PC-9 (cell line): Measurements from ENCODE around the gene IDH1. TPM values are rescaled to one million over a fixed set of nuclear protein-coding genes. Genes with fewer than 3 reads are reported as not detected.

Experiments
- BruUV-seq: library from RNA; stranded (reverse); fragments of 400-500 nt; replicated peaks from 2 replicates; lab custom pipeline; 2021; lab: Mats Ljungman, UMichigan
- CTCF ChIA-PET: fragments of 300-600 bp; sonication (Branson Sonifier 250); formaldehyde crosslinking; loops from one replicate; lab custom pipeline; 2022; ENCODE audit warnings: antibody characterized with exemption; lab: Charles Lee
- POLR2A ChIA-PET: fragments of 300-600 bp; sonication (Branson Sonifier 250); formaldehyde crosslinking; loops from one replicate; lab custom pipeline; 2022; ENCODE audit warnings: antibody characterized with exemption; ENCODE audit not compliant: unreplicated experiment; lab: Charles Lee
- DNase-seq, 2 experiments: peaks; one replicate each; pipeline versions ENCODE4 v3.0.0 to v3.0.0-alpha.2; 2015 to 2022; ENCODE audit warnings: mixed read lengths in 1 of 2
- H2AFZ ChIP-seq: fragments of 200-600 bp; sonication (generic); 2 replicates; pipeline ENCODE4 v1.8.1; 2017; ENCODE audit warnings: antibody characterized with exemption
- H3F3A ChIP-seq: fragments of 200-600 bp; sonication (generic); 2 replicates; pipeline ENCODE4 v1.8.1; 2017; ENCODE audit warnings: antibody characterized with exemption, mild to moderate bottlenecking, low read depth; ENCODE audit not compliant: insufficient read depth
- H3K27ac ChIP-seq: fragments of 200-600 bp; sonication (generic); 2 replicates; pipeline ENCODE4 v1.6.1; 2016; ENCODE audit warnings: mixed run types
- H3K27me3 ChIP-seq: fragments of 200-600 bp; sonication (generic); 2 replicates; pipeline ENCODE4 v1.6.1; 2016; ENCODE audit warnings: low read depth, mixed run types; ENCODE audit not compliant: insufficient read depth
- H3K36me3 ChIP-seq: fragments of 200-600 bp; sonication (generic); 2 replicates; pipeline ENCODE4 v1.6.1; 2016; ENCODE audit warnings: low read depth, mixed run types
- H3K4me1 ChIP-seq: fragments of 200-600 bp; sonication (generic); replicated peaks from 2 replicates; pipeline ENCODE4 v1.6.1; 2016; ENCODE audit warnings: mixed run types; ENCODE audit not compliant: insufficient read depth
- H3K4me2 ChIP-seq: fragments of 200-600 bp; sonication (generic); 2 replicates; pipeline ENCODE4 v1.6.1; 2017; ENCODE audit warnings: mixed run types
- H3K4me3 ChIP-seq: fragments of 200-600 bp; sonication (generic); 2 replicates; pipeline ENCODE4 v1.6.1; 2016; ENCODE audit warnings: mixed run types
- H3K79me2 ChIP-seq: fragments of 200-600 bp; sonication (generic); 2 replicates; pipeline ENCODE4 v1.6.1; 2017; ENCODE audit warnings: low read depth, mixed run types
- H3K9me2 ChIP-seq: fragments of 200-600 bp; sonication (generic); 2 replicates; pipeline ENCODE4 v1.8.1; 2017; ENCODE audit warnings: mild to moderate bottlenecking; ENCODE audit not compliant: insufficient read depth
- H3K9me3 ChIP-seq: fragments of 200-600 bp; sonication (generic); 2 replicates; pipeline ENCODE4 v1.8.1; 2016; ENCODE audit warnings: low read depth; ENCODE audit not compliant: insufficient read depth
- H4K20me1 ChIP-seq: fragments of 200-600 bp; sonication (generic); 2 replicates; pipeline ENCODE4 v1.8.1; 2017; ENCODE audit not compliant: insufficient read depth
- EZH2 ChIP-seq: fragments of 200-600 bp; sonication (generic); IDR thresholded peaks from 2 replicates; pipeline ENCODE4 v1.8.0; 2017; ENCODE audit warnings: antibody characterized with exemption, low read depth
- intact Hi-C: fragments of 100-400 bp; cut with micrococcal nuclease; formaldehyde crosslinking; loops from one replicate; pipeline ENCODE4 v1.10.0; 2022; ENCODE audit not compliant: unreplicated experiment
- total RNA-seq: library from RNA; stranded (reverse); gene quantifications from 2 replicates; pipeline ENCODE4 v1.2.3, GENCODE V29; 2021
- TF ChIP-seq, protein P1 (sequence below): fragments of 200-600 bp; sonication (generic); conservative IDR thresholded peaks from 2 replicates; pipeline ENCODE4 v1.6.1; 2017; ENCODE audit warnings: mixed run types, antibody characterized with exemption, mild to moderate bottlenecking, moderate library complexity

Gene IDH1
- total RNA-seq, 1 experiment from 2014 or later = 227 TPM

- Histone ChIP-seq H3K79me2 (peaks cover 19% of the 10 kb centered on the region), H3K4me2 (peak overlapping the region; percentile 67), H3F3A (peaks cover 6% of the 10 kb centered on the region; the same call in 1 of the 2 replicates), H2AFZ (no peak overlapping the region), H3K9me2 (no peaks in the 10 kb centered on the region), H3K36me3 (peaks cover 35% of the 10 kb centered on the region), H3K27me3 (no peaks in the 10 kb centered on the region), H3K4me3 (0 out of 2 replicates have a peak overlapping the region, but pooled peaks have one; percentile 25), H3K9me3 (no peaks in the 10 kb centered on the region), H3K27ac (peak overlapping the region; percentile 65), H4K20me1 (no peaks in the 10 kb centered on the region), H3K4me1 (peaks cover 52% of the 10 kb centered on the region)
- ChIA-PET CTCF (no interaction called here), POLR2A (no interaction called here)
- no TSS peak for BruUV-seq
- TF ChIP-seq, protein P1, sequence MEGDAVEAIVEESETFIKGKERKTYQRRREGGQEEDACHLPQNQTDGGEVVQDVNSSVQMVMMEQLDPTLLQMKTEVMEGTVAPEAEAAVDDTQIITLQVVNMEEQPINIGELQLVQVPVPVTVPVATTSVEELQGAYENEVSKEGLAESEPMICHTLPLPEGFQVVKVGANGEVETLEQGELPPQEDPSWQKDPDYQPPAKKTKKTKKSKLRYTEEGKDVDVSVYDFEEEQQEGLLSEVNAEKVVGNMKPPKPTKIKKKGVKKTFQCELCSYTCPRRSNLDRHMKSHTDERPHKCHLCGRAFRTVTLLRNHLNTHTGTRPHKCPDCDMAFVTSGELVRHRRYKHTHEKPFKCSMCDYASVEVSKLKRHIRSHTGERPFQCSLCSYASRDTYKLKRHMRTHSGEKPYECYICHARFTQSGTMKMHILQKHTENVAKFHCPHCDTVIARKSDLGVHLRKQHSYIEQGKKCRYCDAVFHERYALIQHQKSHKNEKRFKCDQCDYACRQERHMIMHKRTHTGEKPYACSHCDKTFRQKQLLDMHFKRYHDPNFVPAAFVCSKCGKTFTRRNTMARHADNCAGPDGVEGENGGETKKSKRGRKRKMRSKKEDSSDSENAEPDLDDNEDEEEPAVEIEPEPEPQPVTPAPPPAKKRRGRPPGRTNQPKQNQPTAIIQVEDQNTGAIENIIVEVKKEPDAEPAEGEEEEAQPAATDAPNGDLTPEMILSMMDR = no peak
- TF ChIP-seq EZH2 = no peak
- peak in 1 of 2 experiments; percentile 46 for DNase-seq
- intact Hi-C loops = no loop called here
Observed at GRCh38 chr2:208244422-208244821, 10.4 kb downstream of the IDH1 start.

DNA sequence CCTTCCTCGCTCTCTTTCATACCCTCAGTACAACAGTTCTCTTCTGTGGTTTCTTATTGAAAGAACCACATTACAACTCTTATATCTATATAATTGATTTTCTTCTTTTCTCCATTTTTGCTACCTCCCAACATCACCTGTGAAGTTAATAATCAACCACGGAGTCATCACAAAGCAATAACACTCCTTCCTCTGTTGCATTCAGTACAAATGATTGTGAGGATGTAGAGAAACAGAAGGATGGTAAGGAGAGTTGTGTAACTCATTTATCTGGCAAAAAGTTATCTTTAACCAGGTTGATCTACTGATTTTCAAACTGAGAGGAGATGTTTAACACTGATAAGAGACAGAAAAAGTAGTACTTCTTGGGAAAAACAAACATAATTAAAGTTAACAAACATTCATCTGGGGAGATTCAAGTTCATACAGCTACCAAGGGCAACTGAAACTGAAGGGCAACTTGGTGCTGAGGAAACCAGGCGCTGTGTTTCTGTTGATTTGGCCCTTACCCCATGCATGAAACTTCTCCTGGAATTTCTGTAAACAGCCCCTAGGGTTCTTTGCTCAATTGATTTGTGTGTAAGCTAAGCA, 14.2 kb downstream of the IDH1 start:
- H3K36me3 ChIP-seq = peaks cover 8% of the 10 kb centered on the region; the same call in 1 of the 2 replicates
- H3K79me2 ChIP-seq = no peaks in the 10 kb centered on the region

GRCh38 chr2:208239770-208240493, 14.9 kb downstream of the IDH1 start:
- Histone ChIP-seq H3K27me3 (no peaks in the 10 kb centered on the region), H3K4me3 (no peak overlapping the region), H2AFZ (no peak overlapping the region), H3K9me2 (no peaks in the 10 kb centered on the region), H4K20me1 (no peaks in the 10 kb centered on the region), H3K36me3 (peaks cover 8% of the 10 kb centered on the region; the same call in 1 of the 2 replicates), H3K4me1 (peaks cover 16% of the 10 kb centered on the region), H3K79me2 (no peaks in the 10 kb centered on the region), H3F3A (peaks cover 23% of the 10 kb centered on the region; the same call in 1 of the 2 replicates), H3K9me3 (no peaks in the 10 kb centered on the region), H3K27ac (no peak overlapping the region), H3K4me2 (no peak overlapping the region)
- intact Hi-C loops = no loop called here
- no peak for DNase-seq
- POLR2A ChIA-PET = interaction anchor here (0.6 kb wide), 1 partner anchor 61 kb away, joined by 3 read pairs; no protein-coding TSS in a partner anchor
- BruUV-seq = no TSS peak
- TF ChIP-seq EZH2 = no peak
- TF ChIP-seq, protein P1 = no peak
- CTCF ChIA-PET = no interaction called here

More for the DNA sequence above, 14.2 kb downstream of the IDH1 start:
- Histone ChIP-seq H3K4me1 (peaks cover 24% of the 10 kb centered on the region), H2AFZ (no peak overlapping the region), H3K27ac (no peak overlapping the region), H3K4me2 (no peak overlapping the region), H3K9me2 (no peaks in the 10 kb centered on the region), H3K9me3 (no peaks in the 10 kb centered on the region), H3F3A (peaks cover 17% of the 10 kb centered on the region; the same call in 1 of the 2 replicates), H3K4me3 (no peak overlapping the region), H3K27me3 (no peaks in the 10 kb centered on the region), H4K20me1 (no peaks in the 10 kb centered on the region)
- BruUV-seq = no TSS peak
- intact Hi-C loops = no loop called here
- CTCF ChIA-PET = no interaction called here
- no peak for DNase-seq
- TF ChIP-seq, protein P1 = no peak
- no peak for TF ChIP-seq EZH2
- POLR2A ChIA-PET = no interaction called here
